A549 (cell line): ENCODE measurements around the gene SGPL1. TPM values are rescaled to one million over a fixed set of nuclear protein-coding genes. Genes with fewer than 3 reads are reported as not detected.

Experiments used
- ATAC-seq, 2 experiments: fragments of 200-7000 bp in 1 of 2; fragments of >200 bp in 1 of 2; cut with Nextera tagmentation in 1 of 2; cut with Tn5 transposase in 1 of 2; 3 replicates each; pipeline versions ENCODE4 v1.8.0 to v1.9.1; 2018 to 2020; ENCODE audit warnings: mild to moderate bottlenecking in 1 of 2, moderate library complexity in 1 of 2
- CTCF ChIA-PET: fragments of 300-600 bp; sonication (Branson Sonifier 250); formaldehyde crosslinking; extraction: SDS; loops from one replicate; lab custom pipeline; 2021; ENCODE audit warnings: antibody characterized with exemption, inconsistent platforms; lab: Yijun Ruan, JAX
- POLR2A ChIA-PET: fragments of 350-600 bp; formaldehyde crosslinking; extraction: SDS; loops from one replicate; lab custom pipeline; 2021; ENCODE audit warnings: antibody characterized with exemption, inconsistent platforms; lab: Yijun Ruan, JAX
- DNase-seq, 2 experiments: peaks; one replicate each; pipeline versions ENCODE4 v3.0.0 to v3.0.0-alpha.2; 2011 to 2016; ENCODE audit warnings: low read depth in 1 of 2, low spot score in 1 of 2
- FAIRE-seq: peaks from 2 replicates; lab custom pipeline; 2011; peaks lifted over from hg19 to GRCh38; lab: Jason Lieb, UNC
- H3K27ac ChIP-seq, 2 experiments: fragments of >200 bp; sonication (Bioruptor Twin); formaldehyde crosslinking; 3 replicates each; pipeline ENCODE4 v1.5.1; 2016 to 2017
- H3K4me1 ChIP-seq: fragments of >200 bp; sonication (Bioruptor Twin); formaldehyde crosslinking; 3 replicates; pipeline ENCODE4 v1.6.1; 2016
- H3K4me2 ChIP-seq: fragments of >200 bp; sonication (Bioruptor Twin); formaldehyde crosslinking; 3 replicates; pipeline ENCODE4 v1.6.1; 2016
- H3K4me3 ChIP-seq: fragments of >200 bp; sonication (Bioruptor Twin); formaldehyde crosslinking; 3 replicates; pipeline ENCODE4 v1.5.1; 2016
- H3K9me3 ChIP-seq: fragments of >200 bp; sonication (Bioruptor Twin); formaldehyde crosslinking; 3 replicates; pipeline ENCODE4 v1.6.1; 2016
- BCL3 ChIP-seq: fragments of >200 bp; sonication (Bioruptor Twin); formaldehyde crosslinking; IDR thresholded peaks from 3 replicates; pipeline ENCODE4 v1.6.1; 2016
- CBX8 ChIP-seq: fragments of 200-600 bp; sonication (generic); IDR thresholded peaks from 2 replicates; pipeline ENCODE4 v1.6.1; 2016
- CEBPB ChIP-seq, 2 experiments: fragments of >200 bp in 1 of 2; sonication (Bioruptor Twin) in 1 of 2; formaldehyde crosslinking in 1 of 2; IDR thresholded peaks; 2 replicates each; pipeline ENCODE4 v1.6.1; 2012 to 2016
- EHF ChIP-seq: fragments of 250-450 bp; sonication (Bioruptor Pico); IDR thresholded peaks from 2 replicates; pipeline ENCODE4 v1.5.0; 2020; ENCODE audit warnings: mild to moderate bottlenecking
- ESRRA ChIP-seq: fragments of 150-350 bp; IDR thresholded peaks from 2 replicates; pipeline ENCODE4 v1.6.1; 2014; ENCODE audit warnings: mild to moderate bottlenecking, low read length, borderline replicate concordance
- HDAC2 ChIP-seq: fragments of 200-600 bp; sonication (generic); IDR thresholded peaks from 2 replicates; pipeline ENCODE4 v1.6.1; 2016
- KDM1A ChIP-seq: fragments of 200-600 bp; sonication (generic); IDR thresholded peaks from 2 replicates; pipeline ENCODE4 v1.6.1; 2016; ENCODE audit warnings: low read depth, mild to moderate bottlenecking
- KDM5A ChIP-seq: fragments of 200-600 bp; sonication (generic); IDR thresholded peaks from 2 replicates; pipeline ENCODE4 v1.6.1; 2016; ENCODE audit warnings: antibody characterized with exemption, mild to moderate bottlenecking
- MAFK ChIP-seq: fragments of 450-650 bp; IDR thresholded peaks from 2 replicates; pipeline ENCODE4 v1.6.1; 2014; ENCODE audit not compliant: partially characterized antibody
- MYC ChIP-seq: IDR thresholded peaks from 2 replicates; pipeline ENCODE4 v1.6.1; 2012; ENCODE audit warnings: mild to moderate bottlenecking, inconsistent platforms, low read length, improper control_type of control experiment, borderline replicate concordance
- NPAS2 ChIP-seq: fragments of 250-450 bp; sonication (Bioruptor Pico); IDR thresholded peaks from 2 replicates; pipeline ENCODE4 v1.8.0; 2022; ENCODE audit warnings: mild to moderate bottlenecking, moderate library complexity, borderline replicate concordance
- NR3C1 ChIP-seq: fragments of >200 bp; sonication (Bioruptor Twin); formaldehyde crosslinking; IDR thresholded peaks from 3 replicates; pipeline ENCODE4 v1.6.1; 2017
- REST ChIP-seq: fragments of 200-600 bp; sonication (generic); IDR thresholded peaks from 2 replicates; pipeline ENCODE4 v1.6.1; 2016; ENCODE audit warnings: antibody characterized with exemption, mild to moderate bottlenecking, moderate library complexity
- TP53 ChIP-seq: fragments of 250-450 bp; sonication (Bioruptor Pico); IDR thresholded peaks from 2 replicates; pipeline ENCODE4 v1.5.0; 2021; ENCODE audit warnings: mild to moderate bottlenecking, moderate library complexity
- ZC3H11A ChIP-seq: fragments of 450-650 bp; IDR thresholded peaks from 2 replicates; pipeline ENCODE4 v1.6.1; 2014; ENCODE audit warnings: antibody characterized with exemption, mild to moderate bottlenecking
- WGBS: methylation state at CpG from one replicate; pipeline ENCODE4 v1.1.6; 2017; ENCODE audit errors: missing lambda C conversion rate; 5-methylcytosine and 5-hydroxymethylcytosine counted together
- polyA plus RNA-seq, 4 experiments: library from polyadenylated mRNA; depleted of rRNA in 3 of 4; stranded (reverse); fragments of >200 nt; fragmentation: RNase III in 1 of 4; extraction: RNeasy Plus Mini Kit Qiagen cat#74134 plus additional on column Dnase treatment in 1 of 4; gene quantifications; 2 replicates in 3 of 4; 3 replicates in 1 of 4; pipeline ENCODE4 v1.2.3, GENCODE V29; 2011 to 2017

The SGPL1 gene
- polyA plus RNA-seq, 2 of the 4 experiments (the other 2 are of a cell fraction): 32.2 to 49.8 TPM

- FAIRE-seq (no peak), ATAC-seq (no peak), DNase-seq (no peak)
- ChIA-PET CTCF (interaction anchor here (0.8 to 1.5 kb wide), 2 partner anchors 32 to 69 kb away, joined by 3 to 4 read pairs; no protein-coding TSS in a partner anchor), POLR2A (no interaction called here)
- TF ChIP-seq KDM5A (no peak), ZC3H11A (no peak), EHF (CRISPR knock-in tag) (no peak), TP53 (CRISPR knock-in tag) (no peak), MAFK (no peak), CBX8 (no peak), NPAS2 (CRISPR knock-in tag) (no peak), BCL3 (no peak), MYC (no peak)
- no peaks in the 10 kb centered on the region for H3K4me1 ChIP-seq
- 2% methylated on average over 1 of the region's 1 CpG for WGBS
- H3K27ac ChIP-seq: no peak overlapping the region
- no peak overlapping the region for H3K4me3 ChIP-seq
- H3K4me2 ChIP-seq: no peak overlapping the region
- H3K9me3 ChIP-seq: no peaks in the 10 kb centered on the region
Measured at GRCh38 chr10:70810967-70811366, 4.8 kb upstream of the SGPL1 start.

GRCh38 chr10:70811881-70812280 is 3.9 kb upstream of the SGPL1 start:
- ATAC-seq (no peak), DNase-seq (no peak), FAIRE-seq (no peak)
- CTCF ChIA-PET: interaction anchor here (0.5 to 1.5 kb wide), 4 partner anchors 31 to 350 kb away, joined by 3 to 4 read pairs (median 4); no protein-coding TSS in a partner anchor
- no peak overlapping the region for H3K4me3 ChIP-seq
- no peak for TF ChIP-seq KDM1A
- H3K9me3 ChIP-seq: no peaks in the 10 kb centered on the region
- POLR2A ChIA-PET: no interaction called here
- WGBS: 37% methylated on average over 3 of the region's 3 CpGs
- H3K4me1 ChIP-seq: peaks cover 2% of the 10 kb centered on the region; the same call in 2 of the 3 replicates
- no peak overlapping the region for H3K27ac ChIP-seq
- no peak overlapping the region for H3K4me2 ChIP-seq

- WGBS: 60% methylated on average over 3 of the region's 4 CpGs
- POLR2A ChIA-PET: no interaction called here
- no peak overlapping the region for H3K27ac ChIP-seq
- no peak for FAIRE-seq
- CTCF ChIA-PET: interaction anchor here (0.9 to 5.6 kb wide), 4 partner anchors 59 to 351 kb away, joined by 3 to 48 read pairs (median 4); no protein-coding TSS in a partner anchor
- no peak overlapping the region for H3K4me2 ChIP-seq
- peaks cover 11% of the 10 kb centered on the region for H3K4me1 ChIP-seq
- no peak for DNase-seq
- TF ChIP-seq NPAS2 (CRISPR knock-in tag) (no peak), CEBPB (IDR thresholded peaks at IDR 0.05) (no peak), ESRRA (no peak), KDM1A (no peak), HDAC2 (no peak), NR3C1 (no peak)
- TF ChIP-seq, all 56 proteins: peak for 0
- no peaks in the 10 kb centered on the region for H3K9me3 ChIP-seq
- ATAC-seq: no peak
- no peak overlapping the region for H3K4me3 ChIP-seq
Measured at GRCh38 chr10:70812814-70813213, 2.9 kb upstream of the SGPL1 start.

- ATAC-seq: no peak
- no peak overlapping the region for H3K4me2 ChIP-seq
- peaks cover 11% of the 10 kb centered on the region for H3K4me1 ChIP-seq
- no peaks in the 10 kb centered on the region for H3K9me3 ChIP-seq
- FAIRE-seq: no peak
- POLR2A ChIA-PET: no interaction called here
- 66% methylated on average over 4 of the region's 4 CpGs for WGBS
- no peak for TF ChIP-seq REST
- TF ChIP-seq, all 56 proteins: peak for 0
- CTCF ChIA-PET: interaction anchor here (0.7 to 5.6 kb wide), 5 partner anchors 9 to 264 kb away, joined by 3 to 48 read pairs (median 4); no protein-coding TSS in a partner anchor
- H3K27ac ChIP-seq: no peak overlapping the region
- H3K4me3 ChIP-seq: no peak overlapping the region
- no peak for DNase-seq
Measured at GRCh38 chr10:70814126-70814525, 1.6 kb upstream of the SGPL1 start.
